SIG-M5 treated with dmso at 0.1 percent for 504 hours (cell line): Measurements from ENCODE around the gene LCE3E.
"Not testable (repeated sequence)": the region's sequence is repeated elsewhere in the genome, so short reads cannot be mapped to it uniquely, and the experiment has no call there.

Experiments used
- DNase-seq: peaks from one replicate; lab custom pipeline; 2025; ENCODE audit not compliant: unreplicated experiment; lab: John Stamatoyannopoulos, UW

Gene LCE3E, protein sequence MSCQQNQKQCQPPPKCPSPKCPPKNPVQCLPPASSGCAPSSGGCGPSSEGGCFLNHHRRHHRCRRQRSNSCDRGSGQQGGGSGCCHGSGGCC

DNA sequence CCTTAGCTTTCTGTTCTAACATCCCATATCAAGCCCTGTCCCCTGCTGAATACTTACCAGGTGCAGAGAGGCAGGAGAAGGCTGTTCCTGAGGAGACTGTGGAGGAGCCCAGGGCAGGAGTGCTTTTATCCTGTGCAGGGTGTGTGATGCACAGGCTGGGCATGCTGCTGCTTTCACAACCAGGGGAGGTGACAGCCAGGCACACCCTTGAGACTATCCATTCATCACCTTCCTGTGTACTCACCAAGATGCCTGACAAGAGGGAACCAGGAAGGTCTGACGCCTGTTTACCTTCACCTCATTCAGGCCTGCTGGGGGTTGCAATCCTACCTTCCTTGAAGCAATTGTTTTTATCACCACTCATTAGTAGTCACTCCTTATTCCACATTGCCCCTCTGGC, at the start of gene LCE3E:
LCE3E (minus strand) TSS at position 100 of the 400 bp plus-strand sequence. CDS start 572 bp downstream, outside the sequence.
- DNase-seq: no peak

DNA sequence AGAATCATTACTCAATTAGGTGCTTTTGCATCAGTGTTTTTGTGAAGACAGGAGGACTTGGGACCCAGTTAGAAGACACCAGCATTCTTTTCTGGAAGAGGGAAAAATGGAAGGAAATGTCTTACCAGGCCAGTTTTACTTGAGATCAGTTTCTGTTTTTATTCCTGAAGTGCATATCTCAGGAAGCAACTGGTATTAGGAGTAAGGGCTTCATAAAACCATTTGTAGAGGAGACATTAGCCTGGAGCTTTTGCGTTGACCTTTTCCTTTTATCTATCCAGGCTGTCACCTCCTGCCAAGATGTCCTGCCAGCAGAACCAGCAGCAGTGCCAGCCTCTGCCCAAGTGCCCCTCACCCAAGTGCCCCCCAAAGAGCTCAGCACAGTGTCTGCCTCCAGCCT, 46.9 kb upstream of the LCE3E start, which contains the start of gene LCE3B:
LCE3B (plus strand) TSS at position 301 of the 400 bp plus-strand sequence; CDS start at position 301, 0 bp downstream.
- DNase-seq: no peak

DNA sequence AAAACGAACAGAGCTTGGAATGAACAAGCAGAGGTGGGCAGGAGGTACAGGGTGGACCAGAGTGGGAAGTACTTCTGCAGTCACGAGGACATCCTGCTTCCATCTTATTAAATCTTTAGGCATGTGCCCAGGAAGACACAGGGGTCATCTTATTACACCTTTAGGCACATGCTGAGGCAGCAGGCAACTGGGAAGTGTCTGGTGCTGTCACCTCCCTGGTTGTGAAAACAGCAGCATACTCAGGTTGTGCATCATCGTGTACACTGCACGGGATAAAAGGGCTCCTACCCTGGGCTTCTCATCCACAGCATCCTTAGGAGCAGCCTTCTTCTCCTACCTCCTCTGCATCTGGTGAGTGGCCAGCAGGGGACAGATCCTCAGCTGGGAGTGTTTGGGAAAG, 33.4 kb upstream of the LCE3E start, which contains the start of gene LCE3C:
LCE3C (plus strand) TSS at position 301 of the 400 bp plus-strand sequence. CDS start 498 bp downstream, outside the sequence.
- no peak for DNase-seq

DNA sequence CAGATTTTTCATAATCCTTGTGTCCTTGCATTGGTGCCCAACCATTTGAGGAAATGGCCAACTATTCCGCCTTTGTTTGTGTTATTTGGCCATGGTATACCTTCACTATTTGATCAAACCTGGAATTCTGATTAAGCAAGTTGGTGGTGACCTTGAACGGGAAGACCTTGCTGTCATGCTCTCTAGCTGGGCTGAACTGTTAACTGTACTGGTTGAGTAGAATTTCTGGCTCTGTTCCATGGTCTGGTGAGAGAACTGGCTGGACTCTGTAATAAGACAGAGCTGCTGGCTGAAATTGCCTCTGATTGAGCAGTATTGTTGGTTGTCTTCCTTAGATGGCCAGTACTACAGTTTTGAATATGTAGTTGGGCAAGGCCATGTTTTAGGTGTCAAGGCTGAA, 30.4 kb upstream of the LCE3E start:
- DNase-seq: no peak

DNA sequence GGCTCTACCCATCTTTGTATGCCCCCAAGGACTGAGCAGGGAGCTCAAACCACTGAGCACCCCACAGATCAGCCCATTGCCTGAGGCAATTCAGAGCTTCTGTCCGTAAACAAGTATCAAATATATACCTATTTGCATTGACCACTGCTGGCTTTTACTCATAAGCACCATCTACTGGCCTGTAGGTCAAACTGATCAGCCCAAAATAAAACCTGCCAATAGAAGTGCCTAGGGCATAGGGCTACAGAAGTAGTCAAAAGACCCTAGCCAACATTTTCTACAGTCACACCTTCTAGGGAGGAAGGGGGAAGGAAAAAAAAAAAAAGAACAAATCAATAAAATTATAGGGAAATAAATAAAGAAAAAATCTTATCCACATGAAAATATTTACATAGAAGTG, 19.0 kb upstream of the LCE3E start:
- DNase-seq: no peak

DNA sequence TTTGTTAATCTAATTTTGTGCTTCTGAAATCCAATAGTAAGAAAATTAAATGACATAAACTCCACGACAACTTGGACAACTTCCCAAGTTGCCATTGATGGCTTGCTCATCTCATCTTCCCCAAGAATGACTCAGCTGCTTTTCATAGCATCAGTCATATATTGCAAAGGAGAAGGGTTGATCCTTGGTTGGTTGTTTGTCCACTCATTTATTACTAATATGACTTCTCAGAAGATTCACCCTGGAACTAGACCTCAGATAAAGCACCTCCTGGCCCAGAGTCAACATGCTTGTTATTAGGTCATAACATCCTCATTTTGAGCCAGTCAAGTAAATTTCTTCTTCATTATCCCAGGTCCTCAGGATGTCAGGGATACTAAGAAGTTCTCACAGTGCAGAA, 16.1 kb upstream of the LCE3E start:
- no peak for DNase-seq

DNA sequence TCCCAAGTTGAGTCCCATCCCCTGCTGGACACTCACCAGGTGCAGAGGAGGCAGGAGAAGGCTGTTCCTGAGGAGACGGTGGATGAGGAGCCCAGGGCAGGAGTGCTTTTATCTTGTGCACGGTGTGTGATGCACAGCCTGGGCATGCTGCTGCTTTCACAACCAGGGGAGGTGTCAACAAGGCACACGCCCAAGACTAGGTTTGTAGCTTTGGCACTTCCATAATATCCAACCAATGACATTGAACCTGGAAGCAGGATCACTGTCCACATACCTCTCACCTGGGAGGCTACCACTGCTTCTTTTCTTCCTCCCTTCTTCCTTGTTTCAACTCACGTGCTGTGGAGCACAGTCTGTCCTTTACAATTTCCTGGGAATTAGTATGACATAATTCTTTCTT, 13.9 kb upstream of the LCE3E start, which contains the start of gene LCE3D:
LCE3D (minus strand) TSS at position 84 of the 400 bp plus-strand sequence. CDS start 580 bp downstream, outside the sequence.
- DNase-seq: no peak

DNA sequence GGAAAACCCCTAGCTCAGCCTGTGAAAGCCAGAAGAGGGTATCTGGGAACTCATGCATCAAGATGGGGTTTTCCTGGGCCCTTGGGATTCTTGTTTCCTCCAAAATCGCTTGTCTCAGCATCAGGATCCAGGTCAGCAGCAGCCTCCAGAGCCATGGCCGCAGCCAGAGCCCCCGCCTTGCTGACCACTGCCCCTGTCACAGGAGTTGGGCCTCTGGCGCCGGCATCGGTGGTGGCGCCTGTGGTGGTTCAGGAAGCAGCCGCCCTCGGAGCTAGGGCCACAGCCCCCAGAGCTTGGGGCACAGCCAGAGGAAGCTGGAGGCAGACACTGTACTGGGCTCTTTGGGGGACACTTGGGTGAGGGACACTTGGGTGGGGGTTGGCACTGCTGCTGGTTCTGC, 12.9 kb upstream of the LCE3E start:
- not testable (repeated sequence) for DNase-seq

DNA sequence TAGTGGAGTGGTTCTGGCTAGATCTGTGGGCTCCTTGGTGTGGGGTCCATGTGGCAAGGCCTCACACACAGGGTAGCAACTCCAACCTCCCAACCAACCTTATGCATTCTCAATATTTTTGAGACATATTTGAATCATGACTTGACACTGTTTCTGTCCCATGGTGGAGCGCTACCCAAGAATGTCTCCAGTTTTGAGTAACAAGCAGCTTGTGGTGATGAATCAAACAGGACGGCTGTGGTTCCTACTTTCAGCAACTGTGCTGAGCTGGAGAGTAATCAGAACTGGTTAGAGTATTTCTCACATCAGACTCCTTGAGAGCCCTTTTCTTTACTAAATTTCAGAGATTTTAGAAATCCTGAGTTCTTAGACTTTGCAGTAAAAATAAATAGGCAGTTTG, 10.6 kb upstream of the LCE3E start:
- DNase-seq: no peak

DNA sequence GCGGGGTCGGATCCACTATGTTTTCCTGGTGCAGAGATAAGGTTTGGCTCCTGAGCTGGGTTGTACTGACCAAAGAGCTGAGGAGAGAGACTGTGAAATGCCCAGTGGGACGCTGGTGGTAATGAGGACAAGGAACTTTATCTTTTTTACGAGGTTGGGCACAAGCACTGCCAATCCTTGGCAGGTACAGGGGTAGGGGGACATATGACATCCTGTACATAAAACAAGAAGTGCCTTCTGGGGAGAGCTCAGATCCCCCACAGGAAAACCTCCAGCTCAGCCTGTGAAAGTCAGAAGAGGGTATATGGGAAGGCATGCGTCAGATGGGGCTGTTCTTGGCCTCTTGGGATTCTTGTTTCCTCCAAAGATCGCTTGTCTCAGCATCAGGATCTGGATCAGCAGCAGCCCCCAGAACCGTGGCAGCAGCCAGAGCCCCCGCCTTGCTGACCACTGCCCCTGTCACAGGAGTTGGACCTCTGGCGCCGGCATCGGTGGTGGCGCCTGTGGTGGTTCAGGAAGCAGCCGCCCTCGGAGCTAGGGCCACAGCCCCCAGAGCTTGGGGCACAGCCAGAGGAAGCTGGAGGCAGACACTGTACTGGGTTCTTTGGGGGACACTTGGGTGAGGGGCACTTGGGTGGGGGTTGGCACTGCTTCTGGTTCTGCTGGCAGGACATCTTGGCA, 905 bp downstream of the LCE3E start:
- no peak for DNase-seq

DNA sequence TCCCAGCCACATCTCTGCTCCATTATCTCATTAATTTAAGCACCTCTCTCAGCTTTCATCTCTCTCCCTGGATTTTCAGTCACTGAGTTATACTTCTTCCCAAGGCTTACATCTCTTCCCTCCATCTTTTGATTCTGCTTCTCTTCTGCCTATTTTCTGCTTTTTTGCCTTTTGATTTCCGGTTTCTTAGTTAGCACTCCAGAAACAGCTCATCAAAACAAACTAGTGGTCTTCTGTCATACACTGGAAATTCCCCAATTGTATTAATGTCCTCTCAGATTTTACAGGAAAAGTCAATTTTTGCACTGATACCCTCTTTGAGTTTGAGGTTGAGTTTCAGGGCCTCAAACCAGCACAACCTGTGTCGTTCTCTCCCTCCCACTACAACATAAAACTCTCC, 1.5 kb downstream of the LCE3E start:
- no peak for DNase-seq

DNA sequence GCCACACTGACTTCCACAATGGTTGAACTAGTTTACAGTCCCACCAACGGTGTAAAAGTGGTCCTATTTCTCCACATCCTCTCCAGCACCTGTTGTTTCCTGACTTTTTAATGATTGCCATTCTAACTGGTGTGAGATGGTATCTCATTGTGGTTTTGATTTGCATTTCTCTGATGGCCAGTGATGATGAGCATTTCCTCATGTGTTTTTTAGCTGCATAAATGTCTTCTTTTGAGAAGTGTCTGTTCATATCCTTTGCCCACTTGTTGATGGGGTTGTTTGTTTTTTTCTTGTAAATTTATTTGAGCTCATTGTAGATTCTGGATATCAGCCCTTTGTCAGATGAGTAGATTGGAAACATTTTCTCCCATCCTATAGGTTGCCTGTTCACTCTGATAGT, 18.2 kb downstream of the LCE3E start:
- not testable (repeated sequence) for DNase-seq

DNA sequence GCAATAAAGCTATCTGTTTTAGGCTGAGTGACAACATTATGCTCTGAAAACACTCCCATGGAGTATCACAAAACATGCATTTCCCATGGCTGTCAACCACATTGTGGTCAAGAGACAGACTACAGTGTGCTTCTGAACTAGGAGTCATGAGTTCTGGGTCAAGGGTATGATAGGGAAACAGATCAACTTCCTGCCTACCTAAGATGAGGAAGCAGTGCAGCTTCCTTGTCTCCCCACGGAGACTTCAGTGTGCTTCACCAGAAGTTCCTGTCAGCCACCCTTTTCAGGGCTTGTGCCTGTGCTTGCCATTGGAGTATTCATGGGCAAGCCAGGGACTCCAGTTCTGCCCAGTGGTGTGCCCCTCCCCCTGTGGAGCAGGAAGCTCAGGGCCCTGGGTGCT, 19.9 kb downstream of the LCE3E start:
- no peak for DNase-seq

DNA sequence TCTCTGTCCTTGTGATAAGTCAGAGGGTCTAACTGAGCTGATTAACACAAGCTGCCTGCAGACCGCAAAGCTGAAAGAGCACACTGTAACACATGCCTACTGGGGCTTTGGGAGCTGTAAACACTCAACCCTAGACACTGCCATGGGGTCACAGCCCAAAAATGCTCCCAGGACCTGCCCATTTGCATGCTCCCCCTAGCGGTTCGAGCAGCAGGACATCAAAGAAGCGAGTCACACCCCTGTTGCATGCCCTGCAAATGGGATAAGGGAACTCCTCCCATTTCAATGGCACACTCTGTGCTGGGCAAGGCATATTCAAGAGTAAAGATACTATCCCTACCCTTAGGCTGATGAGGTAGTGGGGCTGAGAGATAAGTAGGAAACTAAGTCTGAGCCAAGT, 22.8 kb downstream of the LCE3E start:
- DNase-seq: no peak

DNA sequence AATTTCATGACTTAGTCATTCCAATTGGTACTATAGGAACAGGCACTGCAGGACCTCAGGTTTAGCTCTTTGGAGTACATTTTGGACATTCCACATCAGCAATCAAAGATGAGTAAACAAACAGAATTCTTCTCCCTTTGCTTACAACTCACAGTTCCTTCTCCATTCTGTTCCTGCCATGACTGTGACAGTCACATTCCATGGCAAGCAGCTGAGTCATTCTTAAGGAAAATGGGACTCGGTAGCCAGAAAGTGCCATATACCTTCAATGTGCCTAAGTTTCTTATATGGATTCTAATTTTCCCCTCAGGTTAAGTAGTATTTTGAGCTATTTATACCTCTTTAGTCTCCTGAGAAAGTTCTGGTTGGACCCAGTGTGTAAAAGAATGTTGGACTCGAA, 26.7 kb downstream of the LCE3E start:
- no peak for DNase-seq

DNA sequence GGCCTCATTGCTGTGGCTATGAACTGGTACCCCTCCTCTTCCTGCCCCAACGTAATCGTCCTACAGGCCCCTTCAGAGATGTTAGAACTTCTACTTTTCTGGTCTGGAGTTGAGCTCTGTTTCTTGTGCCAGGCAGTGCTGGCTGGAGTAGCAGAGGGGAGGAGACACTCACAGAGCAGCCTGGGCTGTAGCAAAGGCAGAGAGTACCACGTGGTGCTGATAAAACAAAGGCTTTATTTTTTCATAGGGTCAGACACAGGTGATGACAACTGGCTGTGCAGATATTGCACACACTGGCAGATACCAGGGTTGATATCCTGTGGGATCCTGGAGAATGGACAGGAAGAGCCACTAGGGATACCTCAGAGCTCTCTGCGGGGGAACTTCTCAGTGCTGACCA, 29.1 kb downstream of the LCE3E start:
- DNase-seq: no peak

DNA sequence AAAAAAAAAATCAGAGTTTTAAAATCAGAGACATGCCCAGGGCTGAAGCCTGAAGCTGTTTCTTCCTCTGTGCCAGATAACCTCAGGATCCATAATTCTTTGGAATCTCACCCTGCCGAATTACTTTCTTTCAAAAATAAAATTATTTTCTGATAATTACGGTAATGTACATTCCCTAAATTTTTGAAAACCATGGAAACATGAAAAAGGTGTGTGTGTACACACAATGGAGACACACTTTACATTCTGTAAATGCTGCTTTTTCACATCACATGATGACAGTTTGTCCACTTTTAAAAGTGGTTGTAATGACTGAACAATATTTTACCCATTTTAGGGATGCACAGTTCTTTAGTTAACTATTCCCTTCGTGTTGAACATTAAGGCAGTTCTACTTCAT, 30.8 kb downstream of the LCE3E start:
- DNase-seq: no peak

DNA sequence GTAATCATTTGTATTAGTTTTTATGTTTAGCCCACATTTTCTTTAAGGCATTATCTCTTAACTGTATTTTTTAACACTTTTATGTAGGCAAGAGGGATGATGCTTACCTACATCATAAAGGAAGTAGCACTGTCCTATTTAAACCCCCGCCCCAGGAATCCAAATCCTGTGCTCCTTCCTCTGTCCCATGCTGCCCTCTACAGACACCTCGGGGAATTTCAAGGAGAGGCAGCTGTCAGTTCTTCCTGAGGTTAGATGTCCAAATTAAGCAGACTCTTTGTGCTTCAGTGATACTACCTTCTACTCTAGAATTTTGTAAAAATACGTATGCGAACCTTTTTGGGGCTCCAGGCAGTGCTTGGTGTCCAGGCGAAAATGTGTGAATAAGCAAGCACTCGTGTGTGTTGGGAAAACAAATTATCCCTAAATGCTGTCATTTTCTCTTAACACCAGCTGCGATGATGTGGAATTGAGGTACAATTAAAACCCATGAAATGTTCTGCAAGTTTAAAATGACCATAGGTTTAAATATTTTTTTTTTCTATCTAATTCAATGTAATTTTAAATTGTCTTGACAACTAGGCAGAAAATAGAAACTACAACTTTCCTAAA, 33.1 kb downstream of the LCE3E start:
- peak; percentile 41 for DNase-seq

DNA sequence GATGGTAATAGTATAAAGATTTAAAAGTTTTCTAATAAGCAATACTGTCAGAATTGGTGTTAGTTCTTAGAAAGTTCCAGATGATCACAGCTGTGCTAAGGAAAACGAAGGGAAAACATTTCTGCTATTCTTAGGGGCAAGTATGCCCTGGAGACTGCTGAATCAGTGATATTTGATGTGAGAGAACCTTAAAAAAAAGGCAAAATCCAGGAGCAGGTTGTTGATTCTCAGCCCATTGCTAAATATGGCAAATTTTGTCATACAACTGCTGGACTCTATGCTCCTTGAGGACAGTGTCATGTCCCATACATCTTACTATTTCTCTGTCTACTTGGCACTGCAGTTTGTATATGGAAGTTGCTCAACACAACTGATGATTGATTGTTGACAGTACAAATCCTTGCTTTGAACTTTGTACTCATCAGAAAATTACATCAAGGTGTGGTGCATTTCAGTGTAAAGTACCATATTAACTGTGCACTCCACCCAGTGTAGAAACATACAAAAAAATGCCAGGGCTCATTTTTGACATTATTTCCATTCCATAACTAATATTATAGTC, 41.4 kb downstream of the LCE3E start:
- no peak for DNase-seq

DNA sequence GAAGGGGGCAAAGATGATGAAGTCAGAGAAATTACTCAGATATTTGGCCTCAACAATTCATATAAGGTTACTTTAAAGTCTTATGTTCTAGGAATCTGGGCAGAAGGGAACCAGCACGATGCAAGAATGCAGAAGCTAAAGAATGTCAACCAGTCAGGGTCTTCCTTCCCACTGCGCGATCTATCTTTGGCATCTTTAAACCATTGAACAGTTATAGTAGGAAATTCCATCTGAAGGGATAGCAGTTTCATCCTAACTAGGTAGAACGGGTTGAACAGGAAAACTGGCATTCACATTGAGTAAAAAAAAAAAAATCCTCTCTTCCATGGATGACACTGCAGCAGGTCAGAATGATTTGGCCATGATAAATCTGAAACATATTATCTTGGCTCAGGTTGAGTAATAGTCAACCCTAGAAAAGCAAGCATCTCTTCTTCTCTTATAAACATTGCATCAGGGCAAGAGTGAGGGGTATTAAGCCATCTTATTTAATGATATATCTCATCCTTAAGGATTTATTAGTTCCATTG, 46.0 kb downstream of the LCE3E start:
- DNase-seq: no peak

DNA sequence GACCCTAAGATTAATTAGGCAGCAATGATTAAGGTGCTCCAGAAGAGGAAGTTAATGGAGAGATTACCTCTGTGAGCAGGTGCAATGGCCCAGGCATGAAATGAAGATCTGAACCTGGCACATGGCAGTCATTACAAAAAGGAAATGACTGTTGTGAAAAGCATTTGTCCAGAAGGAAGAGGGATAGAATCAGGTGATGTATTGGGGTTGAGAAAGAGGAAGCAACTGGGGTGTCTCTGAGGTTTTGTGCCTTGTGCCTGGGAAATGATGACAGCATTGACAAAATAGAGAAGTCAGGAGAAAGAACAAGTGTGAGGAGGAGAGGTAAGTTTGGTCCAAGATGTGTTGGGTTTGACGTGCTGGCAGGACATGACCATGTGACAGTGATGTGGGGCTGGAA, 46.7 kb downstream of the LCE3E start:
- peak; percentile 68 for DNase-seq
